Skeletal muscle tissue (tissue), 4 donors: ENCODE results near the gene RHBDL3. TPM values are rescaled to one million over a fixed set of nuclear protein-coding genes. Genes with fewer than 3 reads are reported as not detected.
A peak's percentile ranks its signal among the peaks of the same experiment; 100 is the strongest.

Experiments used
- H3K27ac ChIP-seq: one replicate; pipeline ENCODE4 v1.7.0; 2013; ENCODE audit warnings: mild to moderate bottlenecking, low read depth, low read length, inconsistent platforms
- H3K27me3 ChIP-seq, 3 donors: one replicate each; pipeline ENCODE4 v1.7.0; 2013; ENCODE audit warnings: low read length in 3 of 3; ENCODE audit not compliant: control insufficient read depth in 3 of 3, insufficient read depth in 3 of 3
- H3K36me3 ChIP-seq, 3 donors: one replicate each; pipeline ENCODE4 v1.7.0; 2013; ENCODE audit warnings: low read length in 3 of 3; ENCODE audit not compliant: control insufficient read depth in 3 of 3, insufficient read depth in 3 of 3
- H3K4me1 ChIP-seq, 3 donors: one replicate each; pipeline ENCODE4 v1.7.0; 2013; ENCODE audit warnings: low read length in 3 of 3, mild to moderate bottlenecking in 3 of 3; ENCODE audit not compliant: control insufficient read depth in 3 of 3, insufficient read depth in 3 of 3
- H3K4me3 ChIP-seq, 3 donors: one replicate each; pipeline ENCODE4 v1.7.0; 2013; ENCODE audit warnings: low read length in 3 of 3
- H3K9ac ChIP-seq, 3 donors: one replicate each; pipeline ENCODE4 v1.7.0; 2013; ENCODE audit warnings: low read length in 3 of 3, mild to moderate bottlenecking in 3 of 3, moderate library complexity in 2 of 3, low read depth in 1 of 3
- H3K9me3 ChIP-seq, 3 donors: one replicate each; pipeline ENCODE4 v1.7.0; 2013; ENCODE audit warnings: low read length in 3 of 3; ENCODE audit not compliant: control insufficient read depth in 3 of 3
- total RNA-seq: library from RNA; depleted of rRNA; stranded (reverse); fragments of >200 nt; gene quantifications from one replicate; pipeline ENCODE4 v1.2.3, GENCODE V29; 2014
- donor health status: Osteomylitis.

Gene RHBDL3
- total RNA-seq, 1 donor from 2014 or later = 1.0 TPM

DNA sequence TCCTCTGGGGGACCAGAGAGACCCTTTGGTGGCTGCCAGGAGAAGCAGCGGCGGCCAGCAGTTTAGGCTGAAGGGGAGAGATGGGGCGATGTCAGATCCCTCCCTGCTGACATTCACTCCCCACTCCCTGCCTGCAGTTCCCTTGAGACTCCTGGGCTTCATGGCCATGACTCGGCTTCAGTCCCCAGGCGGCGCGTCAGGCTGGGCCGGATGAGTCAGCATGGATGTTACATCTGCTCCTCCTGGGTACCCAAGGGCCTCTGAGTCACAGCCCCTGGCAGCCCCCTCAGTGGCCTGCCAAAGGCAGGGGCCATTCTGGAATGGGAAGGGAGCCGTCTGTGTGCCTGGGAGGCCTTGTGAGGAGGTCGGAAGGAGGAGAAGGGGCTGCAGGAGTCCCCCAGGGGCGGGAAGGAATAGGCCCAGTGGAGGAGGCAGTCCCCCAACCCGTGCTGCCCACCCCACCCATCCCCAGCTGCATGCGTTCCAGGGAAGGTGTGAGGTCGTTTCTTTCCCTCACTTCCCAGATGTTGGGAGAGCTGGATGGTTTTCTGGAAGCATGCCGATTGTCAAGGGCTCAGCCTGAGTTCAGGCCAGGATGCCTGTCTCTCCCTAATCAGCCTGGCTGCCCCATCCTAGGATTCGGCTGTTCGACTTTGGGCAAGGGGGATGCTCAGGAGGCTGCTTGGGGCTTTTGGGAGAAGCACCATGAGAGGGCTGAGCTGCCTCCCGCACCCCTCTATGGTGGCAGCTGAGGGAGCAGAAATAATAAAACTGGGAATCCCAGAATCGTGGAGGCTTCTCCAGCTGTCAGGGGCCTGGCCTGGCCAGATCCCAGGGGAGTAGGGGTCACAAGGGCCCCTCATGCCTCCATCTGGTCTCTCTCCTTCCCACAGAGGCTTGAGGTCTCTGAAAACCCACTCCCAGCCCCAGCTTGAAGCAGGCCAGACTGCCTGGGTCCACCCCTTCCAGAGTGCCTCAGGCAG, 9.7 kb downstream of the RHBDL3 start:
- H3K27me3 ChIP-seq = peaks cover 13 to 46% (median 28%) of the 10 kb centered on the region in 3 donors
- no peak overlapping the region for H3K27ac ChIP-seq
- H3K9ac ChIP-seq = no peak overlapping the region
- H3K4me3 ChIP-seq = no peak overlapping the region
- H3K36me3 ChIP-seq = no peaks in the 10 kb centered on the region
- H3K4me1 ChIP-seq = peaks cover 3 to 11% (median 5%) of the 10 kb centered on the region in 3 donors
- H3K9me3 ChIP-seq = no peaks in the 10 kb centered on the region

DNA sequence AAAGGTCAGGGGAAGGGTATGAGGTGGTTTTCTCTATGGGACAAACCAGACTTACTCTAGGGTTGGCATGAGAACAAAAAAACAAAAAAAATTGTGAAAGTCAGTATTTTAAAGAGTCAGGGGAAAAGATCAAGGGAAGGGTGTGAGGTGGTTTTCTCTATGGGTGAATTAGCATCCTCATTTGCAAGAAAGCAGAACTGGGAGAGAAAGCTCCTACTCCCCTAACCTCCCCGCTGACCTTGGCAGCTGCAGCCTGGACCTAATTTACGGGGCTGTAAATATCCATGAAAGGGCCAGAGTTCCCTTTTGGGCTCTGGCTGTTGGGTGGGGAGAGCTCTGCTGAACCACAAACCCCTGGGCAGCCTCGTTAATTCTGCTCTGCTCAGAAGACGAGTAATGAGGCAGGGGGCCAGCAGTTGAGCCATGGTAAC, 10.6 kb downstream of the RHBDL3 start:
- Histone ChIP-seq H3K9ac (no peak overlapping the region), H3K4me3 (no peak overlapping the region), H3K9me3 (no peaks in the 10 kb centered on the region), H3K27me3 (peaks cover 14 to 43% (median 25%) of the 10 kb centered on the region in 3 donors), H3K4me1 (peaks cover 3 to 11% (median 5%) of the 10 kb centered on the region in 3 donors), H3K27ac (no peak overlapping the region), H3K36me3 (no peaks in the 10 kb centered on the region)

DNA sequence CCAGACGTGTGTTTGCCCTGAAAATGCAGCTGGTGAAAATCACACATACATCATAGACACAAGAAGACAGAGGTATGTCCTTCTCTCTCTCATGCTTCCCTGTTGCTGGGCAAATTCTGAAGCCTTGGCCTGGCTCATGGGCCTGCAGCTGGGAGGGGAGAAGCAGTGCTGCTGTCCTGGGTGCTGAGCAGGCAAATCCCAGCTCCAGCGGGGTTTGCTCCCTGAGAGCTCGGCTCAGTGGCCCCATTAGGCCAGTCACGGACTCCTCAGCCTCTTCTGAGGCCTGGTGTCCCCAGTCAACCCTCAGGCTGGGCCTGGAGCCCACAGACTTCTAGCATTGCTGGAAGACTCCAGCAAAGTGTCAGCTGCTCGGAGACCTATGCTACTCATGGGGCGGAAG, 11.7 kb downstream of the RHBDL3 start:
- no peak overlapping the region for H3K4me3 ChIP-seq
- H3K9ac ChIP-seq = no peak overlapping the region
- H3K4me1 ChIP-seq = peaks cover 3 to 11% (median 5%) of the 10 kb centered on the region in 3 donors
- H3K9me3 ChIP-seq = no peaks in the 10 kb centered on the region
- peaks cover 9 to 45% (median 14%) of the 10 kb centered on the region in 3 donors for H3K27me3 ChIP-seq
- H3K36me3 ChIP-seq = no peaks in the 10 kb centered on the region
- H3K27ac ChIP-seq = no peak overlapping the region

DNA sequence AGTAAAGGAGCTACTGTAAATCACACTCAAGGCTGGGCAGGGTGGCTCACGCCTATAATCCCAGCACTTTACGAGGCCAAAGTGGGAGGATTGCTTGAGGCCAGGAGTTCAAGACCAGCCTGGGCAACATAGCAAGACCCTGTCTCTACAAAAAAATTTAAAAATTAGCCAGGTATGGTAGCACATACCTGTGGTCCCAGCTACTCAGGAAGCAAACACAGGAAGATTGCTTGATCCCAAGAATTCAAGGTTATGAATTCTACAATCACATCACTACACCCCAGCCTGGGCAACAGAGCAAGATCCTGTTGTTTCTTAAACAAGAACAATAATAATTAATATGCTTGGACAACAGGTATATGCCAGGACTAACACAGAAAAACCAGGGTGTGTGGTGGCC, 13.2 kb downstream of the RHBDL3 start:
- Histone ChIP-seq H3K9me3 (no peaks in the 10 kb centered on the region), H3K36me3 (no peaks in the 10 kb centered on the region), H3K9ac (no peak overlapping the region), H3K4me1 (peaks cover 3 to 11% (median 5%) of the 10 kb centered on the region in 3 donors), H3K4me3 (no peak overlapping the region), H3K27me3 (peaks cover 8 to 38% (median 9%) of the 10 kb centered on the region in 3 donors), H3K27ac (no peak overlapping the region)

DNA sequence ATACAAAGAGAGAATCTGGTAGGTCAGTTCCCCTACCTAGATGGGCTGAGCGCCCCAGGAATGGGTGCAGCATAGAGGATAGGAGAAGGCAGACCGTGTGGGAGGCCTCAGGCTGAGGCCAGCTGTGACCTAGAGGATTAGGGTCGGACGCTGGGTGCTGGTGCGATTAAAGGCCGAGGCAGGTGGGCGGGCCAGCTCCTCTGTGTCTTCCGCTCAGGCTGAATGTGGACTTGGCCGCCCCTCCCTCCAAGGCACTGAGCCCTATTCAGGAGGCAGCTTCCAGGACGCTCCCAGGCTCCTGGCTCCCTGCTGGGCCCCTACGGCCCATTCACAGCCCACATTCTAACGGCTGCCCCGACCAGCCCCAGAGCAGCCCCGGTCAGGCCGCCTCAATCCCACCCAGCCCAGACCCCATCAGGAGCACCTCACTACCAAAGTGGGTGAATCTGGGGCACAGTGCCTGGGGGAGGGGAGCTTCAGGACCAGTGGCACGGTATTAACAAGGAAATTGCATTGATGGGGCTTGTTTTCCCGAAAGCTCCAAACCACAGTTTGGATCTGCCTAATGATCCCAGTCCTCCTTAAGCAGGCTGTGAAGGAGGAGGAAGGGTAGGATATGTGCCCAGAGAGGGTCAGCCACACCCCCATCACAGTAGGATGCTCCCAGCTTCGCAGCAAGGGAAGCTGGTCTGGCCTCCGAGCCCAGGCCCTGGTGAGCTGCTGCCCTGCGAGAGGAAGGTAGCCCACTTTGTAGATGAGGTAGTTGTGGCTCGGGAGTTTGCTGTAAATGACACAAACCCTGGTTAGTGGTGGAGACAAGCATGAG, 14.5 kb downstream of the RHBDL3 start:
- H3K9me3 ChIP-seq = no peaks in the 10 kb centered on the region
- H3K27ac ChIP-seq = no peak overlapping the region
- H3K4me1 ChIP-seq = peaks cover 3 to 10% (median 5%) of the 10 kb centered on the region in 3 donors
- no peaks in the 10 kb centered on the region for H3K36me3 ChIP-seq
- no peak overlapping the region for H3K4me3 ChIP-seq
- peaks cover 0 to 32% (median 11%) of the 10 kb centered on the region in 3 donors for H3K27me3 ChIP-seq
- no peak overlapping the region for H3K9ac ChIP-seq

DNA sequence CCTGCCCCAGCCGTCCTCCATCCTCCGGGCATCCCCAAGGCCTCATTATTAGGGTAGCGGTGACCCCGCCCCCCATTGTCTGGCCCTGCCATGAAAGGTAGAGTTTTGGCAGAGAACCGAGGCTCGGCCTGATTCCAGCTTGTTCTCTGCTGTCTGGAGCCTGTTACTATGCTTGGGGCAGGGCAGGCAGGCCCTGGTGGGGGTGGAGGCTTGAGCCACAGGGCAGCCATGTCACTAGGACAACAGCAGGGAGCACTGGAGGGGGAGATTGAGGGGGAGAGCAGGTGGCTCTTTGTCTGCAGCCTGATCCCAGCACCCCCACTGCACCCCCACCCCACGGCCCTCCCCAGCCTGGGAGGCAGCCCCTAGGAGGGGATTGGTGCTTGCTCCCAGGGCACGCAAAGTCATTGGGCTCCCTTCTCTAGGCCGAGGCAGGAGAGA, 15.4 kb downstream of the RHBDL3 start:
- no peaks in the 10 kb centered on the region for H3K36me3 ChIP-seq
- no peaks in the 10 kb centered on the region for H3K9me3 ChIP-seq
- no peak overlapping the region for H3K9ac ChIP-seq
- H3K4me1 ChIP-seq = peaks cover 2 to 3% (median 3%) of the 10 kb centered on the region in 3 donors
- H3K27ac ChIP-seq = no peak overlapping the region
- H3K4me3 ChIP-seq = no peak overlapping the region
- H3K27me3 ChIP-seq = peaks cover 0 to 29% (median 14%) of the 10 kb centered on the region in 3 donors

DNA sequence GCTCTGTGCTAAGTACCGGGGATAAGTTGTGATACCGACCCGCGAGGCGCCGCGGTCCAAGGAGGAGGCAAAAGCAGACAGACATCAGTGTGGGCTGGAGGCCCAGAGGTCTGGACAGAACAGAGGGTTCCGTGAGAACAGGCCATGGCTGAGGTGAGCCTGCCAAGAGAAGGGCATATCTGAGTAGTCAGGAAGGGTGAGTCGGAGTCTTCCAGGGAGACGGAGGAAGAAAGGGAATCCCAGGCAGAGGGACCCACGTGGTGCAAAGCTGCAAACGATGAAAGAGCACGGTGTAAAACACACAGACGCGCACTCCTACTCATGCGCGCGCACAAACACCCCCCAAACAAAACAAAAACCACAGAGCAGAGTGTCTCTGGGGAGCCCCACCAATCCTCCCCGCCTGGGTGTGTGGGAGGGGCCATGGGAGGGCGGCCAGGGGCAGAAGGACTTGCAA, 18.1 kb downstream of the RHBDL3 start:
- H3K9me3 ChIP-seq = no peaks in the 10 kb centered on the region
- no peak overlapping the region for H3K27ac ChIP-seq
- no peak overlapping the region for H3K9ac ChIP-seq
- H3K4me1 ChIP-seq = no peaks in the 10 kb centered on the region
- H3K36me3 ChIP-seq = no peaks in the 10 kb centered on the region
- peak overlapping the region in 1 of 3 donors; percentile 6 for H3K4me3 ChIP-seq
- H3K27me3 ChIP-seq = peaks cover 0 to 27% (median 21%) of the 10 kb centered on the region in 3 donors

DNA sequence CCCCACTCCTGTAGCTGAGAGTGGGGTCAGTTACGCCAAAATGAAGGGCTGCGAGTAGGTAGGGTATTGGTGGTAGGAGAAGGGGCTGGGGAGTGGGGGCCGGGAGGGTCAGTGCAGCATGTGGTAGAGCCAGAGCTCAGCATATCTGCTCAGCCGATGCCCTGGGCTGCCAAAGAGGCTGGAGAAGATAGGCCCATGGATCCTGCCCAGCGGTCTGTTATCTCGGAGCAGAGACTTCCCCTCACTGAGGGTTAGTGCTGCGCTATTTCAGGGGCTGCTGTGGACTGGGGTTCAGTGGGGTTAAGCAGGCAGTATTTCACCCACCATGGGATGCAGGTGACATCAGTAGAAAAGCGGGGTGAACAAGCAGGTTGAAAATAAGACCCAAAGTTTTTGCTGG, 19.7 kb downstream of the RHBDL3 start:
- H3K27ac ChIP-seq = no peak overlapping the region
- no peak overlapping the region for H3K9ac ChIP-seq
- H3K9me3 ChIP-seq = no peaks in the 10 kb centered on the region
- peaks cover 0 to 27% (median 19%) of the 10 kb centered on the region in 3 donors for H3K27me3 ChIP-seq
- no peak overlapping the region for H3K4me3 ChIP-seq
- H3K36me3 ChIP-seq = no peaks in the 10 kb centered on the region
- H3K4me1 ChIP-seq = no peaks in the 10 kb centered on the region

DNA sequence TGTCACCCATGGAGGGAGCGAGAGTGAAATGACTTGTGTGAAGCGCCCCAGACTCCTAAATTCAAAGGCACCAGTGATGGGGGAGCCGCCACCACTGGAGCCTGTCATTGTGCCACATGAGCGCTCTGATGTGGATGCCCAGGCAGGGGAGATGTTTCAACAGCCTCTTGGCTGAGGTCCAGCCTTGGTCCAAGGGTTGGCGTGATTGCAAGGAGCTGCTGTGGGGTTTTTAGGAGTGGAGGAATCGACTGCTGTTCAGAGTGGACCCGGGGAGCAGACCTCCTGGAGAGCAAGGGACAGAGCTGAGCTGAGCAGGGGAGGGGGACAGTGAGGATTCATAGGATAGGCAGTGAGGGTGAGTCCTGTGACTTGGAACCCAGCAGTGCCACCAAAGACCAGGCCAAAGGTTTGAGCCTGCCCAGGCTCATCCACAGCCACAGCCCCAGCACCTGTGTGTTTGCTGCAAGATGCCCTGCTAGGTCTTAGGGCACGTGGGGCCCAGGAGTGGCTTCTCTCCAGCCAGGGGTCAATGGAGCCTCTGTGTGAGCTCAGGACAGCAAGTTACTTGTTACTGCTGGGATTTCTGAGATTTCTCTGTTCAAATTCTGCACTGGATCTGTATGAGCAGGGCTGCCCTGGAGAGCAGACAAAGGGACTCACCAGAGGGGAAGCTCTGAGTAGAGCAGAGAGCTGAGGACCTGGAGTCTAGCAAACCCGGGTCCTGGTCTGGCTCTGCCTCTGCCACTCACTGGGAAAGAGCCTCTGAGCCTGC, 20.3 kb downstream of the RHBDL3 start:
- no peak overlapping the region for H3K4me3 ChIP-seq
- H3K9ac ChIP-seq = no peak overlapping the region

More for the DNA sequence above, 20.3 kb downstream of the RHBDL3 start:
- Histone ChIP-seq H3K36me3 (no peaks in the 10 kb centered on the region), H3K27me3 (peaks cover 0 to 27% (median 18%) of the 10 kb centered on the region in 3 donors), H3K9me3 (no peaks in the 10 kb centered on the region), H3K4me1 (no peaks in the 10 kb centered on the region), H3K27ac (no peak overlapping the region)
